GM20000 (cell line): ENCODE data around the gene KLHL22.

Experiments
- DNase-seq: peaks from one replicate; pipeline ENCODE4 v3.0.0; 2012; ENCODE audit warnings: low spot score
- CTCF ChIP-seq: IDR thresholded peaks from 2 replicates; pipeline ENCODE4 v1.5.1; 2012; ENCODE audit warnings: mild to moderate bottlenecking, control low read depth; ENCODE audit errors: extremely low read depth, missing control alignments

Gene KLHL22

GRCh38 chr22:20400606-20401375, 94.8 kb downstream of the KLHL22 start:
- no peak for TF ChIP-seq CTCF
- no peak for DNase-seq

GRCh38 chr22:20399866-20400605, 95.6 kb downstream of the KLHL22 start:
- TF ChIP-seq CTCF = no peak
- DNase-seq = no peak

GRCh38 chr22:20398420-20398819, 97.2 kb downstream of the KLHL22 start:
- no peak for TF ChIP-seq CTCF
- DNase-seq = no peak

GRCh38 chr22:20397498-20397897, 98.1 kb downstream of the KLHL22 start:
- DNase-seq = no peak
- no peak for TF ChIP-seq CTCF

- no peak for TF ChIP-seq CTCF
- no peak for DNase-seq
Measured at GRCh38 chr22:20396639-20397038, 99.0 kb downstream of the KLHL22 start.

GRCh38 chr22:20395907-20396287, 99.7 kb downstream of the KLHL22 start:
- DNase-seq = no peak
- TF ChIP-seq CTCF = no peak

GRCh38 chr22:20395181-20395906, 100.3 kb downstream of the KLHL22 start:
- no peak for DNase-seq
- no peak for TF ChIP-seq CTCF
